ENCODE results near the gene RRP7A.

DNA sequence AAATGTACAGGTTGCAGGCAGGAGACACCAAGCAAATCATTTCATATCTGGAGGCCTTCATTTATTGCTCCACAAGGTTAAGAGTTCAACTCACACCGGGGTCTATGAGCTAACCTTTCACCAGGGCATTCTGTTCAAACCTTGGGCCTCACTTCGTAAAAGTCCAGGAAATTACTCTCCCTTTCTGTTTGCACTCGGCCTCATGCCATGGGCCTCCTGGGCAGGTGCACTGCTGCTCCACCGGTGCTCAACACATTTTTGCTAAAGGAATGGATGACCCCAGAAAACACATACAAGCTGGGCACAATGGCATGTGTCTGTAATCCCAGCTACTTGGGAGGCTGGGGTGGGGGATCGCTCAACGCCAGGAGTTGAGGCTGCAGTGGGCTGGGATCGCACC lies 16.6 kb upstream of the RRP7A start:
- TF ChIP-seq, protein P1, sequence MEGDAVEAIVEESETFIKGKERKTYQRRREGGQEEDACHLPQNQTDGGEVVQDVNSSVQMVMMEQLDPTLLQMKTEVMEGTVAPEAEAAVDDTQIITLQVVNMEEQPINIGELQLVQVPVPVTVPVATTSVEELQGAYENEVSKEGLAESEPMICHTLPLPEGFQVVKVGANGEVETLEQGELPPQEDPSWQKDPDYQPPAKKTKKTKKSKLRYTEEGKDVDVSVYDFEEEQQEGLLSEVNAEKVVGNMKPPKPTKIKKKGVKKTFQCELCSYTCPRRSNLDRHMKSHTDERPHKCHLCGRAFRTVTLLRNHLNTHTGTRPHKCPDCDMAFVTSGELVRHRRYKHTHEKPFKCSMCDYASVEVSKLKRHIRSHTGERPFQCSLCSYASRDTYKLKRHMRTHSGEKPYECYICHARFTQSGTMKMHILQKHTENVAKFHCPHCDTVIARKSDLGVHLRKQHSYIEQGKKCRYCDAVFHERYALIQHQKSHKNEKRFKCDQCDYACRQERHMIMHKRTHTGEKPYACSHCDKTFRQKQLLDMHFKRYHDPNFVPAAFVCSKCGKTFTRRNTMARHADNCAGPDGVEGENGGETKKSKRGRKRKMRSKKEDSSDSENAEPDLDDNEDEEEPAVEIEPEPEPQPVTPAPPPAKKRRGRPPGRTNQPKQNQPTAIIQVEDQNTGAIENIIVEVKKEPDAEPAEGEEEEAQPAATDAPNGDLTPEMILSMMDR (IDR thresholded peaks at IDR 0.05; ENCODE audit: borderline replicate concordance, extremely low read depth, low read length, poor library complexity, severe bottlenecking) = no peak
- TF ChIP-seq EZH2 (IDR thresholded peaks at IDR 0.05; ENCODE audit: borderline replicate concordance, low read depth, low read length, severe bottlenecking) = no peak
